Measurements from ENCODE around the gene SH2D4B.

DNA sequence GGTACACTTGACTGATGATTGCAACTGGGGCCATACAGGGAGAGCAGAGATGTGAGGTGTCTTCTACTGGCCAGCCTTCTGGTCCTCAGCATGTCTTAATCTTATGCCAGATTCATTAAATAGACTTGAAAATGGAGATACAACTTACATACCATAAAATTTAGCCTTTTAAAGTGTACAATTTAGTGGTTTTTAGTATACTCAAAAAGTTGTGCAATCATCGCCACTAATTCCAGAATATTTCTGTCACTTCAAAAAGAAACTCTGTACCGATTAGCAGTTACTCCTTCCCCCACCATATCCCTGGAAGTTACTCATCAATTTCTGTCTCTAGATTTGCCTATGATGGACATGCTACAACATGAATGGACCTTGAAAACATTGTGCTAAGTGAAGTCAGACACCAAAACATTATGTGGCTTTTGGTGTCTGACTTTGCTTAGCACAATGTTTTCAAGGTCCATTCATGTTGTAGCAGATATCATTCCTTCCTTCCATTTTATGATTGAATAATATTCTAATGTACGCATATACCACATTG lies 53.0 kb downstream of the SH2D4B start:
- TF ChIP-seq POLR2A (IDR thresholded peaks at IDR 0.05) (no peak), POLR2AphosphoS5 (IDR thresholded peaks at IDR 0.05; ENCODE audit: insufficient read depth in 1 of 2, low read depth in 1 of 2) (no peak)
